CD4-positive, alpha-beta T cell (primary cell): ENCODE data around the gene FAM186B. TPM values are rescaled to one million over a fixed set of nuclear protein-coding genes. Genes with fewer than 3 reads are reported as not detected.

ENCODE experiments used
- ATAC-seq: fragments of 200-7000 bp; cut with Tn5 transposase; one replicate; pipeline ENCODE4 v1.10.0; 2022; ENCODE audit warnings: mild to moderate bottlenecking; ENCODE audit not compliant: poor library complexity
- CTCF ChIA-PET: fragments of 350-600 bp; sonication (Branson Sonifier 250); formaldehyde crosslinking; loops from one replicate; lab custom pipeline; 2021; ENCODE audit warnings: antibody characterized with exemption, inconsistent platforms; lab: Charles Lee
- POLR2A ChIA-PET: fragments of 350-600 bp; sonication (Branson Sonifier 250); formaldehyde crosslinking; loops from one replicate; lab custom pipeline; 2021; ENCODE audit warnings: antibody characterized with exemption, inconsistent platforms; lab: Charles Lee
- DNase-seq, 14 experiments: peaks; one replicate each; pipeline ENCODE4 v3.0.0-alpha.2; 2013 to 2020; ENCODE audit warnings: mixed read lengths in 2 of 14
- H3K27ac ChIP-seq, 2 donors: one replicate each; pipeline versions ENCODE4 v1.5.1 to v1.7.0; 2013; ENCODE audit warnings: low read length in 2 of 2, low read depth in 1 of 2, mild to moderate bottlenecking in 1 of 2
- H3K27me3 ChIP-seq, 2 experiments: 1 replicate in 1 of 2; 2 replicates in 1 of 2; pipeline versions ENCODE4 v1.6.1 to v1.7.0; 2013; ENCODE audit warnings: low read length in 2 of 2, control low read depth in 1 of 2, mild to moderate bottlenecking in 1 of 2, moderate library complexity in 1 of 2; ENCODE audit not compliant: insufficient read depth in 2 of 2, control insufficient read depth in 1 of 2
- H3K36me3 ChIP-seq: one replicate; pipeline ENCODE4 v1.6.1; 2013; ENCODE audit warnings: low read length, control low read depth; ENCODE audit not compliant: insufficient read depth
- H3K4me1 ChIP-seq: one replicate; pipeline ENCODE4 v1.6.1; 2013; ENCODE audit warnings: low read length, control low read depth; ENCODE audit not compliant: insufficient read depth
- H3K4me3 ChIP-seq: one replicate; pipeline ENCODE4 v1.5.1; 2013; ENCODE audit warnings: mild to moderate bottlenecking, low read length, moderate library complexity
- H3K9me3 ChIP-seq, 2 experiments: 1 replicate in 1 of 2; 2 replicates in 1 of 2; pipeline versions ENCODE4 v1.6.1 to v1.7.0; 2013; ENCODE audit warnings: low read length in 2 of 2, mild to moderate bottlenecking in 2 of 2, control low read depth in 1 of 2, moderate library complexity in 1 of 2; ENCODE audit not compliant: control insufficient read depth in 1 of 2, insufficient read depth in 1 of 2
- H3K27ac Mint-ChIP-seq: one replicate; pipeline ENCODE4 v1.8.0; 2020; ENCODE audit warnings: mixed read lengths
- H3K27me3 Mint-ChIP-seq: one replicate; pipeline ENCODE4 v1.8.0; 2021; ENCODE audit warnings: mixed read lengths
- H3K36me3 Mint-ChIP-seq: one replicate; pipeline ENCODE4 v1.8.0; 2021; ENCODE audit warnings: low read depth, mixed read lengths
- H3K4me1 Mint-ChIP-seq: one replicate; pipeline ENCODE4 v1.8.0; 2021; ENCODE audit warnings: low read depth, mixed read lengths
- H3K4me3 Mint-ChIP-seq: one replicate; pipeline ENCODE4 v1.8.0; 2020; ENCODE audit warnings: mild to moderate bottlenecking, mixed read lengths
- H3K9me3 Mint-ChIP-seq: one replicate; pipeline ENCODE4 v1.8.0; 2020; ENCODE audit warnings: mixed read lengths
- intact Hi-C, 2 experiments: fragments of 100-400 bp; cut with DNase I in 1 of 2; cut with micrococcal nuclease in 1 of 2; formaldehyde crosslinking; loops; one replicate each; pipeline versions ENCODE4 v1.15.1 to v1.9.0; 2023 to 2025; cut with DNase I, micrococcal nuclease
- total RNA-seq, 174 experiments: library from RNA in 2 of 174; stranded (reverse) in 2 of 174; gene quantifications; one replicate each; pipeline ENCODE4 v1.2.3 and lab custom pipeline; 2021 to 2026
- TF ChIP-seq, protein P1 (sequence below): fragments of 200-600 bp; IDR thresholded peaks from one replicate; pipeline ENCODE4 v1.8.0; 2022; ENCODE audit warnings: antibody characterized with exemption, mild to moderate bottlenecking

The FAM186B gene
- total RNA-seq, 2 experiments from 2014 or later: 0.64 to 0.74 TPM

DNA sequence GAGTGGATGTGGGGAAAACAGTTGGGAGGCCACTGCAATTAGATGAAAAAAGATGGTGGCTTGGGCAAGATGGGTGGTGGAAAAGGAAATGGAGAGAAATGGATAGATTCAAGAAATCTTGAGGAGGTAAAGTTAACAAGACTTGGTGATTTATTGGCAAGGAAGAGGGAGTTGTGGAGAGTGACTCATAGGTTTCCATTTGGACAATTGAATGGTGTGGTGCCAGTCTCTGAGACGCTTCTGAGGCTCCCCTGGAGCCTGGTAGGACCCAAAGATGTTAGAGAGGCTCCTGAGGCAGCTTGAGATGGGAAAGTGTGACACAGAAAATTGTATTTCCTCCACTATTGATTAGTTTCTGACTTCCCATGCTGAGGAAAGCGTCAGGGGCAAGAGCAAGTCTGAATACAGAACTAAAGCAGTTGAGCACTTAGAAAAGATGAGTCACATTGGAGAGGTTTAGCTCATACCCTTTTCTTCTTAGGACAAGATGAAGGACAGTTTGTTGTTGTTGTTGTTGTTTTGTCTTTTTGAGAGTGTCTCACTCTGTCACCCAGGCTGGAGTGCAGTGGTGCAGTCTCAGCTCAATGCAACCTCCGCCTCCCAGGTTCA, 22.4 kb upstream of the FAM186B start:
- no peaks in the 10 kb centered on the region for H3K9me3 ChIP-seq
- ChIA-PET POLR2A (interaction anchor here (0.7 kb wide), 1 partner anchor 11 kb away, joined by 5 read pairs; no protein-coding TSS in a partner anchor), CTCF (interaction anchor here (1.2 to 1.3 kb wide), 2 partner anchors 9 to 150 kb away, joined by 4 to 5 read pairs; no protein-coding TSS in a partner anchor)
- H3K27me3 ChIP-seq: no peaks in the 10 kb centered on the region
- Mint-ChIP-seq H3K27me3 (no peaks in the 10 kb centered on the region), H3K4me3 (no peak overlapping the region), H3K9me3 (no peaks in the 10 kb centered on the region), H3K36me3 (no peaks in the 10 kb centered on the region), H3K27ac (no peak overlapping the region), H3K4me1 (peaks cover 11% of the 10 kb centered on the region)
- TF ChIP-seq, protein P1, sequence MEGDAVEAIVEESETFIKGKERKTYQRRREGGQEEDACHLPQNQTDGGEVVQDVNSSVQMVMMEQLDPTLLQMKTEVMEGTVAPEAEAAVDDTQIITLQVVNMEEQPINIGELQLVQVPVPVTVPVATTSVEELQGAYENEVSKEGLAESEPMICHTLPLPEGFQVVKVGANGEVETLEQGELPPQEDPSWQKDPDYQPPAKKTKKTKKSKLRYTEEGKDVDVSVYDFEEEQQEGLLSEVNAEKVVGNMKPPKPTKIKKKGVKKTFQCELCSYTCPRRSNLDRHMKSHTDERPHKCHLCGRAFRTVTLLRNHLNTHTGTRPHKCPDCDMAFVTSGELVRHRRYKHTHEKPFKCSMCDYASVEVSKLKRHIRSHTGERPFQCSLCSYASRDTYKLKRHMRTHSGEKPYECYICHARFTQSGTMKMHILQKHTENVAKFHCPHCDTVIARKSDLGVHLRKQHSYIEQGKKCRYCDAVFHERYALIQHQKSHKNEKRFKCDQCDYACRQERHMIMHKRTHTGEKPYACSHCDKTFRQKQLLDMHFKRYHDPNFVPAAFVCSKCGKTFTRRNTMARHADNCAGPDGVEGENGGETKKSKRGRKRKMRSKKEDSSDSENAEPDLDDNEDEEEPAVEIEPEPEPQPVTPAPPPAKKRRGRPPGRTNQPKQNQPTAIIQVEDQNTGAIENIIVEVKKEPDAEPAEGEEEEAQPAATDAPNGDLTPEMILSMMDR: no peak
- ATAC-seq: no peak
- DNase-seq: no peak
- intact Hi-C loops: loop anchor here in 1 of 2 experiments (5.0 to 10.0 kb wide), 3 partner anchors 76 to 657 kb away; partner anchors contain the start of genes BCDIN3D and LIMA1
- H3K4me1 ChIP-seq: peaks cover 9% of the 10 kb centered on the region
- no peaks in the 10 kb centered on the region for H3K36me3 ChIP-seq
- no peak overlapping the region for H3K27ac ChIP-seq
- H3K4me3 ChIP-seq: no peak overlapping the region

GRCh38 chr12:49626836-49627235, 21.4 kb upstream of the FAM186B start:
- Mint-ChIP-seq H3K36me3 (no peaks in the 10 kb centered on the region), H3K4me3 (no peak overlapping the region), H3K27ac (no peak overlapping the region), H3K27me3 (no peaks in the 10 kb centered on the region), H3K9me3 (no peaks in the 10 kb centered on the region), H3K4me1 (peaks cover 20% of the 10 kb centered on the region)
- ChIA-PET POLR2A (no interaction called here), CTCF (interaction anchor here (1.2 to 2.1 kb wide), 2 partner anchors 10 to 151 kb away, joined by 4 to 9 read pairs; no protein-coding TSS in a partner anchor)
- ATAC-seq: no peak
- Histone ChIP-seq H3K27ac (no peak overlapping the region), H3K4me1 (peaks cover 20% of the 10 kb centered on the region), H3K36me3 (no peaks in the 10 kb centered on the region), H3K9me3 (no peaks in the 10 kb centered on the region), H3K27me3 (no peaks in the 10 kb centered on the region), H3K4me3 (no peak overlapping the region)
- intact Hi-C loops: loop anchor here in 1 of 2 experiments (5.0 to 10.0 kb wide), 3 partner anchors 75 to 658 kb away; partner anchors contain the start of genes BCDIN3D and LIMA1
- no peak for DNase-seq
- TF ChIP-seq, protein P1: no peak

DNA sequence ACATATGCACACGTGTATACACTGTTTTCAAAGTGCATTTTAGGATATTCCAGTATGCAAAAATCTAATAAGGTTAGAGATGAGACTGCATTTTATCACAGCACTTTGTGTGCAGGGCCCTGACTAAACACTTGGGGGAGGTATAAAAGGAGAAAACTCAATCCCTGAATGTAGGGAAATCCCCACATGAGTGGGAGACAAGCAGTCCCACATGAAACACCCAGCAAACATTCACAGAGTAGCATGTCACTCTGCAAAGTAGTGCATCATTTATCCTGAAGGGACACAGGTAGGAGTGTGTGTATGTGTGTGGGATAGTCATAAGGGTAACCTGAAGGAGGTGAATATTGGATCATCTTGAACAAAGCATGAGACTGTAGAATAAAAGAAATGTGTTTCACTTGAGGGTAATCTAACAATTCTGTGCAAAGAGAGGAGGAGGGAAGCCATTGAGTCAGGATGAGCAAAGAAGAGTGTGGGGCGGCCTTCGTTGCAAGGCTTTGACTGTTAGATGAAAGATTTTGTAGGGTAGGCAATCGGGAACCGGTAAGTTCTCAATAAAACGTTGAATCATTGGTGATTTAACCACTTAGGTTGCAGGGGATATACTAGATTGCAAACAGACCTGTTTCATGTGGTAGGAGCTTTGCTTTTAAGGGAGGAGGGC, 20.9 kb upstream of the FAM186B start:
- Histone ChIP-seq H3K4me3 (no peak overlapping the region), H3K36me3 (no peaks in the 10 kb centered on the region), H3K9me3 (no peaks in the 10 kb centered on the region), H3K27ac (no peak overlapping the region), H3K27me3 (no peaks in the 10 kb centered on the region), H3K4me1 (peaks cover 25% of the 10 kb centered on the region)
- ATAC-seq (peak; percentile 14), DNase-seq (peak in 3 of 14 experiments; percentile 24 to 67 (median 65))
- no peak overlapping the region for H3K27ac Mint-ChIP-seq
- ChIA-PET POLR2A (no interaction called here), CTCF (interaction anchor here (1.1 to 3.1 kb wide), 3 partner anchors 11 to 268 kb away, joined by 3 to 11 read pairs (median 9); partner anchors contain the start of gene TMBIM6)
- H3K9me3 Mint-ChIP-seq: no peaks in the 10 kb centered on the region
- H3K4me1 Mint-ChIP-seq: peaks cover 26% of the 10 kb centered on the region
- no peaks in the 10 kb centered on the region for H3K36me3 Mint-ChIP-seq
- H3K27me3 Mint-ChIP-seq: no peaks in the 10 kb centered on the region
- no peak overlapping the region for H3K4me3 Mint-ChIP-seq
- TF ChIP-seq, protein P1: peak; percentile 28
- intact Hi-C loops: loop anchor here in 1 of 2 experiments (5.0 to 10.0 kb wide), 3 partner anchors 74 to 658 kb away; partner anchors contain the start of genes BCDIN3D and LIMA1
